Lower leg skin (tissue), 4 donors: ENCODE results near the gene SEPTIN14. TPM values are rescaled to one million over a fixed set of nuclear protein-coding genes. Genes with fewer than 3 reads are reported as not detected.
"Not testable (repeated sequence)": the region's sequence is repeated elsewhere in the genome, so short reads cannot be mapped to it uniquely, and the experiment has no call there.

Source experiments
- DNase-seq, 2 donors: peaks; one replicate each; pipeline ENCODE4 v3.0.0-alpha.2; 2019; ENCODE audit warnings: low spot score in 2 of 2
- H3K4me3 ChIP-seq: fragments of 200-600 bp; sonication (generic); 2 replicates; pipeline ENCODE4 v1.5.1; 2017; ENCODE audit warnings: mild to moderate bottlenecking, low read depth; ENCODE audit not compliant: poor library complexity, severe bottlenecking
- POLR2A ChIP-seq, 2 donors: fragments of 450-650 bp; IDR thresholded peaks; one replicate each; pipeline ENCODE4 v1.6.1; 2016 to 2017; ENCODE audit warnings: antibody characterized with exemption in 2 of 2, mild to moderate bottlenecking in 1 of 2, moderate library complexity in 1 of 2
- WGBS, 2 donors: methylation state at CpG; one replicate each; pipeline ENCODE4 v1.1.5; 2018; 5-methylcytosine and 5-hydroxymethylcytosine counted together
- intact Hi-C: fragments of 100-400 bp; cut with DNase I; formaldehyde crosslinking; loops from one replicate; pipeline ENCODE4 v1.15.0; 2023; ENCODE audit warnings: low total_unique reads
- total RNA-seq, 4 donors: library from RNA; depleted of rRNA; stranded (reverse); fragments of >200 nt; gene quantifications; one replicate each; pipeline ENCODE4 v1.1.0, GENCODE V29; 2016
- TF ChIP-seq, protein P1 (sequence below), 3 donors: fragments of 450-650 bp; IDR thresholded peaks; one replicate each; pipeline ENCODE4 v1.5.1; 2016; ENCODE audit warnings: antibody characterized with exemption in 3 of 3, mild to moderate bottlenecking in 3 of 3, moderate library complexity in 2 of 3

SEPTIN14 gene
- total RNA-seq, 4 donors from 2014 or later: not detected

DNA sequence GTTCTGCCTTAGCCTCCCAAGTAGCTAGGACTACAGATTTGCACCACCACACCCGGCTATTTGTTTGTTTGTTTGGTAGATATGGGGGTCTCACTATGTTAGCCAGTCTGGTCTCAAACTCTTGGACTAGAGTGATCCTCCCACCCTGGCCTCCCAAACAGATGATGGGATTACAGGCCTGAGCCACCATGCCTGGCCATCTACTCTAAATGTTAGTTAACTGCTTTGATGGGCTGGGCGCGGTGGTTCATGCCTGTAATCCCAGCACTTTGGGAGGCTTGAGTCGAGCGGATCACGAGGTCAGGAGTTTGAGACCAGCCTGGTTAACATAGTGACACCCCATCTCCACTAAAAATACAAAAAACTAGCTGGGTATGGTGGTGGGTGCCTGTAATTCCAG is 74.8 kb downstream of the SEPTIN14 start:
- WGBS, 2 donors: 86 to 96% methylated on average over 6 of the region's 6 CpGs
- TF ChIP-seq, protein P1, sequence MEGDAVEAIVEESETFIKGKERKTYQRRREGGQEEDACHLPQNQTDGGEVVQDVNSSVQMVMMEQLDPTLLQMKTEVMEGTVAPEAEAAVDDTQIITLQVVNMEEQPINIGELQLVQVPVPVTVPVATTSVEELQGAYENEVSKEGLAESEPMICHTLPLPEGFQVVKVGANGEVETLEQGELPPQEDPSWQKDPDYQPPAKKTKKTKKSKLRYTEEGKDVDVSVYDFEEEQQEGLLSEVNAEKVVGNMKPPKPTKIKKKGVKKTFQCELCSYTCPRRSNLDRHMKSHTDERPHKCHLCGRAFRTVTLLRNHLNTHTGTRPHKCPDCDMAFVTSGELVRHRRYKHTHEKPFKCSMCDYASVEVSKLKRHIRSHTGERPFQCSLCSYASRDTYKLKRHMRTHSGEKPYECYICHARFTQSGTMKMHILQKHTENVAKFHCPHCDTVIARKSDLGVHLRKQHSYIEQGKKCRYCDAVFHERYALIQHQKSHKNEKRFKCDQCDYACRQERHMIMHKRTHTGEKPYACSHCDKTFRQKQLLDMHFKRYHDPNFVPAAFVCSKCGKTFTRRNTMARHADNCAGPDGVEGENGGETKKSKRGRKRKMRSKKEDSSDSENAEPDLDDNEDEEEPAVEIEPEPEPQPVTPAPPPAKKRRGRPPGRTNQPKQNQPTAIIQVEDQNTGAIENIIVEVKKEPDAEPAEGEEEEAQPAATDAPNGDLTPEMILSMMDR (IDR thresholded peaks at IDR 0.05): no peak
- TF ChIP-seq POLR2A (IDR thresholded peaks at IDR 0.05): no peak
- peak in 1 of 2 donors; percentile 53 for DNase-seq
- intact Hi-C loops: no loop called here
- H3K4me3 ChIP-seq: no peak overlapping the region

DNA sequence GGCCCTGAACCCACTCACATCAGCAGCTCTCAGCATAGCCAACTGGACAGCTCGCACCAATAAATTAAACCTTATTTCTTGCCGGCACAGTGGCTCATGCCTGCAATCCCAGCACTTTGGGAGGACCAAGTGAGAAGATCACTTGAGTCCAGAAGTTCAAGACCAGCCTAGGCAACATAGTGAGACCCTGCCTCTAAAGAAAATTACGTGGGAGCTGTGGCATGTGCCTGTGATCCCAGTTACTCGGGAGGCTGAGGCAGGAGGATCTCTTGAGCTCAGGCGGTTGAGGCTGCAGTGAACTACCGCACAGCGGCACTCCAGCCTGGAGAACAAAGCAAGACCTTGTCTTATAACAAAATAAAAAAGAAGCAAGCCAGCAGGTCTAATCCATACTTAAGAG is 75.7 kb downstream of the SEPTIN14 start:
- H3K4me3 ChIP-seq: no peak overlapping the region
- WGBS, 2 donors: 76 to 84% methylated on average over 7 of the region's 7 CpGs
- intact Hi-C loops: no loop called here
- TF ChIP-seq POLR2A (IDR thresholded peaks at IDR 0.05): no peak
- TF ChIP-seq, protein P1 (IDR thresholded peaks at IDR 0.05): no peak
- peak in 1 of 2 donors; percentile 25 for DNase-seq

DNA sequence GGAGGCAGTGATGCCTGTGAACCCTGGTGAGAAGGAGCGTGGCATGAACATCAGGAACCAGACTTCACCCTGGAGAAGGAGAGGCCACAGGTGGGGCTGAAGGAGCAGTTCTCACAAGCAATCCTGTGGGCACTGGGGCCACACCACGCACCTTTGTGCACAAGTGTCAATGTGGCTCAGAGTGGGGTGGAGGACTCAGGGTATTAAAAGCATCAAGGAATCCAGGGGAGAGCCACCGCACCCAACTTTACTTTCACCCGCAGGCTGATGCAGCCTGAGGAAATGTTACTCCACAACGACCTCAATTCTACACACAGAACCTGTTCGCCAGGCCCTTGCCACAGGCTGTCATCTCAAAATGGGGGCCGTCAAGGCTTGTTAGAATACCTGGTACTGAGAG is 77.1 kb downstream of the SEPTIN14 start:
- 63 to 66% methylated on average over 7 of the region's 7 CpGs for WGBS, 2 donors
- intact Hi-C loops, H3K4me3 ChIP-seq: not testable (repeated sequence)
- peak in 1 of 2 donors; percentile 39 for DNase-seq

DNA sequence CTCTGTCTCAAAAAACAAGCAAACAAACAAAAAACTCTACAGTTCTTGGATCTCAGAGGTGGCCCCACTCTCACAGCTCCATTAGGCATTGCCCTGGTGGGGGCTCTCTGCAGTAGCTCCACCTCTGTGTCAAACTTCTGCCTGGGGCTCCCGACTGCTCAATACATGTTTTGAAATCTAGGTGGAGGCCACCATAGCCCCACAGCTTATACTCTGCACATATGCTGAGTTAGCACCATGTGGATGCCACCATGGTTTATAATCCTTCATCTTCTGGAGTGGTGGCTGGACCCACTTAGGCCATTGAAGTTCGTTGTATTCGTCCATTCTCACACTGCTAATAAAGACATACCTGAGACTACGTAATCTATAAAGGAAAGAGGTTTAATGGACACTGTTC is 78.4 kb downstream of the SEPTIN14 start:
- TF ChIP-seq, protein P1 (IDR thresholded peaks at IDR 0.05): no peak
- TF ChIP-seq POLR2A (IDR thresholded peaks at IDR 0.05): no peak
- intact Hi-C loops: no loop called here
- no peak overlapping the region for H3K4me3 ChIP-seq
- DNase-seq: peak in 1 of 2 donors; percentile 34
- WGBS, 2 donors: 71 to 78% methylated on average over 4 of the region's 4 CpGs

DNA sequence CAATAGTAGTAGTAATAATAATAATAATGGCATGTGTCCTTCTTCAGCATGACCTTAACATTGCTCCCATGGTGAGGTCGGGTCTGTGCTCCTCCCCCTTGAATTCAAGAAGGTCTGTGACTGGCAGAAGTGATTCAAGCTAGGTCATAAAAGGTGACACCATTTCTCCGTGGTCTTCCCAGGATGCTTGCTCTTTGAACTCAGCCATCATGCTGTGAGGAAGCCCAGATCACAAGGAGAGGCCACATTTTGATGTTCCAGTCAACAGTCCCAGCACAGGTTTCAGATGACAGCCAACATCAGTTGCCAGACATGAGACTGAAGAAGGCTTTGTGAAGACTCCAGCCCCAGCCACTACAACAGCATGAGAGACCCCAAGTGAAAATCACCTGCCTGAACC is 83.9 kb downstream of the SEPTIN14 start:
- intact Hi-C loops: no loop called here
- TF ChIP-seq, protein P1 (IDR thresholded peaks at IDR 0.05): no peak
- no peak for TF ChIP-seq POLR2A (IDR thresholded peaks at IDR 0.05)
- 33 to 39% methylated on average over 2 of the region's 2 CpGs for WGBS, 2 donors
- peak in 1 of 2 donors; percentile 20 for DNase-seq
- no peak overlapping the region for H3K4me3 ChIP-seq

DNA sequence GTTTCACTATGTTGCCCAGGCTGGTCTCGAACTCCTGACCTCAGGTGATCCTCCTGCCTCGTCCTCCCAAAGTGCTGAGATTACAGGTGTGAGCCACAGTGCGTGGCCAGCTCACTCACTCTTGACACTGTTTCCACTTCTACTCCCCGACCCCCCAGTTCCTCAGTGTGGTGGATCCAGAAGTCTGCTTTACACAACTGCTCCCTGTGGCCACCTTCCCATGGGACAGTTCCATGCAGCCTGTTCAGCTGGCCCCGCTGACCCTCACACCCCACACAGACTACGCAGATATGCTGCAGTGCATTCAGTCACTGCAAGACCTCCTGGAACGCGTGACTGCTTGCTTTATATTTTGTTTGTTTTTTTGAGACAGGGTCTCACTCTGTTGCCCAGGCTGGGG is 86.4 kb downstream of the SEPTIN14 start:
- no peak for TF ChIP-seq POLR2A (IDR thresholded peaks at IDR 0.05)
- intact Hi-C loops: no loop called here
- 89 to 94% methylated on average over 8 of the region's 8 CpGs for WGBS, 2 donors
- DNase-seq: peak in 1 of 2 donors; percentile 67
- no peak overlapping the region for H3K4me3 ChIP-seq

DNA sequence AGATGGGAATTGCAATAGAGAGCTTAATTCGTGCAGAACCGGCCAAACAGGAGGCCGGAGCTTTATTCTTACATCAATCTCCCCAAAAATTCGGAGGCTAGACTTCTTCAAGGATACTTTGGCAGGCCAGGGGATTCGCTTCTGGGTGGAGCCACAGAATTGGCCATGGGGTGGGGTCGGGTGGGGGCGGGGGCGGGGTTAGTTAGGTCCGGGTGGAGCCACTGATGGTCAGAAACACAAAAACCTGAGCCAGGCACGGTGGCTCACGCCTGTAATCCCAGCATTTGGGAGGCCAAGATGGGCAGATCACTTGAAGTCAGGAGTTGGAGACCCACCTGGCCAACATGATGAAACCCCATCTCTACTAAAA is 87.5 kb downstream of the SEPTIN14 start:
- TF ChIP-seq, protein P1 (IDR thresholded peaks at IDR 0.05): no peak
- TF ChIP-seq POLR2A (IDR thresholded peaks at IDR 0.05): no peak
- 48 to 50% methylated on average over 10 to 11 of the region's 11 CpGs for WGBS, 2 donors
- no peak overlapping the region for H3K4me3 ChIP-seq
- peak in 1 of 2 donors; percentile 37 for DNase-seq
- intact Hi-C loops: no loop called here
